DMS53 treated with DMSO at 0.1 percent for 48 hours (cell line): ENCODE data around the gene AKAP6.

Experiments used
- DNase-seq: peaks from one replicate; lab custom pipeline; 2025; ENCODE audit not compliant: unreplicated experiment; lab: John Stamatoyannopoulos, UW

Gene AKAP6

DNA sequence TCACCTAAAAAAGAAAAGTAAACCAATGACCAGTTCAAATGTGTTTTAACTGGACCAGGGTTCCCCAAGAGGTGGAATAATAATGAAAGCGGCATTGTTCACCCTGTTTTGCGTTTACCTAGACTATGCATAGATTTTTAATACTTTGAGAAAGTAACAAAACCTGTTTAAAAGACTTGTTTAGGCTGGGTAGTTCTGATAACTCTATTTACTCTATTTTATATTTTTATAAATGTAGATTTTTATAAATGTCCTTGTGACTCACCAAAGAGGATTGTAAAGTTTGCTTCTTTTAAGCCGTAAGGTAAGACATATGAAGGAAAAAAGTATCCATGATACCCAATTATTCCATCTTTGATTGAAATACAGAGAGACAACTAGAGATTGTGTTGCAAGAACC lies 321.6 kb downstream of the AKAP6 start:
- DNase-seq: no peak

DNA sequence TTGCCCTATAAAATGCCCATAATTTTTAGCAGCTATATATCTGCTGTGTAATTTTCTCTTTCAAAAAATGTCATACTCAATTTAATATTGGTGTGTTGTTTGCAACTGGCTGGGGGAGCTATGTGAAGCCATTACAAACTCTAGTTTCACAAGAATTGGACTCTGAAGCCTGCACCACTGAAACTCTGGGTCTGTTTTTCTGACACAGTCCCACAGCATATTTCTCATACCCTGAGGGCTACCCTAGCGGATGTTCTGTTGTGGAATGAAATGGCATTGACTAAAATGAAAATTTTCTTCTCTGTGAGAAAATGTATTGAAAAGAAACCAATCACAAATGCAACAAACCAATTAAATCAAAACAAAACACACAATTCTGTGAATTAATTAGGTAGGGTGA lies 325.0 kb downstream of the AKAP6 start:
- DNase-seq: no peak

DNA sequence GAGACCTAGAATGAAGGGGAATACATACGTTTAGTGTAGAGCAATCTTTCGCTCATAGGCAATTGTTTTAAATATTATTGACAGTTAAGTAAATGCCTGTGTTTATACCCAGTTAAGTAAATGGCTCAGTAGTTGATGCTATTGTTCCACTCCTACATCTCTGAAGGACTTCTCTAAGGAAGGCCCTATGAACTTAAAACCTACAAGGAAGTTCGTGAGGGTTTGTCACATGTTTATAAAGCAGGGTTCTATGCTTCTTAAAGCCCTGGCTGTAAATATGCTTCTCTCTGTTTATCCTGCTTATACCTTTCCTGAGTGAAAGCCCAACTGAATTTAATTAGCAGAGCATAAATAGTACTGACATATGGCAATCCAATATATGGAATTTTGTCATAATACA lies 327.5 kb downstream of the AKAP6 start:
- no peak for DNase-seq

DNA sequence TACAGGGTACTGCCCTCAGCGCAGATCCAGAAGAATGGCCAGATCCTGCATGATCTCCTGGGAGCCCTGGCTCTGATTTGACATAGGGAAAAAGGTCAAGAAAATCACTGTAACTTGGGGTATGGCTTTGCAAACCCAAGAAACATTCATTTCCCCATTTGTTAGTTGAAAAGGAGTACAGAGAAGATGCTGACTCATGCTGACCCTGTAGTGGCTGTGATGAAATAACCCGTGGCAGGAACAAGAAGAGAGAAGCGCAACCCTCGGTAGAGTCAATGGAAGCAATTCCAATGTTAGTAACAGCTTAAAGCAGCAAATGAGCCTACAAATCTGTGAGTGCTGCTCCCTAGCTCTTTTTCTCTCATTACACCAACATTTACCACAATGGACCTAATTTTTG lies 328.0 kb downstream of the AKAP6 start:
- no peak for DNase-seq

DNA sequence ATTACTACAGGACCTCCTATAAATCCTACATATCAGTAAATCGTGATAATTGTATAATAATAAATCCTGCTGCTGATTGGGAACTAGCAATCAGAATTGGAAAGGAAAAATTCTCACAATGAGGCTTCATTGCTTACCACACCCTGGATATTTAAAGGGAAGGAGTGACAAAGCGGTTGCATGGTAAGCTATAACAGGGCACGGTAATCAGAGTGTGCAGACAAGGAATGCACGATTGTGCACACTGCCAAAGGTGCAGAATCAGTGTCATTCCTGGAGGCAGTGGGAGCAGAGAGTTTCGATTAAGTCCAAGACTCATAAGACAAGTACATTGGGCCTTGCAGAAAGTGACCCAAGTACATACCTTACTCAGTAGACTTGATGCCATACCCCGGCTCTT lies 332.1 kb downstream of the AKAP6 start:
- no peak for DNase-seq

DNA sequence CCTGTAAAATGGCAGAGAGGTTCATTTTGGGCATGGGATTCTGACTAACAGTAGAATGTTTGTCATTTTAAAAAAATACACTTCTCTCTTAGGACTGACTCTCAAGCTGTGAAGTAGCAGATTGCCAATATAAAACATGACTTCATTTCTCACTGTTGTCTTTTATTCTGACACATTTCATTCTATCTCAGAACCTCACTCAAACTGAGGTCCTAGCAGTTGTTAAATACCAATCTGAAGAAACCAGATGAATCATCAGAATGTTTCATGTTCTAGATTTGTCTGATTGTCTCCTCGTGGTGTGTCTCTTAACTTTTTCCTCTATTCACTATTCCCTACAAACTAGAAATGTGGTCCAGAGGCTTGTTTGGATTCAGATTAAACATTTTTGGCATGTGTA lies 333.1 kb downstream of the AKAP6 start:
- DNase-seq: no peak

DNA sequence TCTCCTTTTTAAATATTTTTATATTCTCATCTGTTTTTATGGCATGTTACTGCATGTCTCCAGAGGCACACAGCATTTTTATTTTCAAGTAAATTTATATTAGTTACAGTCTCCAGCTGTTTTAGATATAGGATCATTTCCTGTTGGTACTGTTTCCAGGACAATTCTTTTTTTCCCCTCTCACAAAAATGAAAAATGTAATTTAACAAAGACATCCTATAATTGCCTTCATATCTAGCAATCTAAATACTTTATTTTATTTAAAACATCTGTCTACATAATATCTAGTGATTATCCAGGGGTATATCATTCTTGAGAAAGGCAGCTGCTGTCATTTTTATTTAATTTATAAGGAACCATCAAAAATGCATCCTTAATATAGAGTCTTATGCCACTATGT lies 337.2 kb downstream of the AKAP6 start:
- no peak for DNase-seq

DNA sequence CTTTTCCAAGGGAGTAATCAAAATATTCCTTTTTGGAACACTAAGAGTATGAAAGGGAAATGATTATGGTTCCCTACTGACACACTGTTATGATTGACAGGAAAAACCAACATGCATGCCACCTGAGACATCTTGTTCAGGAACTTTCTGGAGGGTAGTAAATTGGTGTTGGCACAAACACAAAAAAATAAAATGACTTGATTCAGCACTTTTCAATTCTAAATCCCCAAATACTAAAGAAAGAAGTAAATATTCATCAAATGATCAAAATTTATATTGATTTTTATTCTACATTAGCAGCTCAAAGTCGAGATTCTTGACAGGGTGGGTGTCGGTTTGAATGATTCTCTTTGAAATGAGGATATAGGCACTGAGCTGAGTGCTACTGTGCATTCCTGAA lies 338.2 kb downstream of the AKAP6 start:
- DNase-seq: no peak

DNA sequence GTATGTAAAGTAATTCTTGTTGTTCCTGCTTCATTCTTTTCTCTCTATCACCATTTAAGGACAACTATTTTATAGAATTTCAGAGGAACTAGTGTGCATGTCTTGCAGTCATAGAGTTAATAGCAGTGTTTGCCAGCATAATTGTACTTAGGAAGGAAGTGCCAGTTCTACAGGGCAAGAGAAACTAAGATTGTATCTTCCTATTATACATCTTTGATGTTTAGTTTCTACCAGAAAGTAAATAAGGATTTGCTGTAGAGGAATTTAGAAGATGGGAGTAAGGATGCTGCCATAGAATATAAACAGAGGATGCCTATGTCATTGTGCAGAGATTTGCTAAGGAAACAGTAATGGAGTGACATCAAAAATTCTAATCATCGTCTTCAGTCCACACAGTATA lies 338.7 kb downstream of the AKAP6 start:
- DNase-seq: no peak

DNA sequence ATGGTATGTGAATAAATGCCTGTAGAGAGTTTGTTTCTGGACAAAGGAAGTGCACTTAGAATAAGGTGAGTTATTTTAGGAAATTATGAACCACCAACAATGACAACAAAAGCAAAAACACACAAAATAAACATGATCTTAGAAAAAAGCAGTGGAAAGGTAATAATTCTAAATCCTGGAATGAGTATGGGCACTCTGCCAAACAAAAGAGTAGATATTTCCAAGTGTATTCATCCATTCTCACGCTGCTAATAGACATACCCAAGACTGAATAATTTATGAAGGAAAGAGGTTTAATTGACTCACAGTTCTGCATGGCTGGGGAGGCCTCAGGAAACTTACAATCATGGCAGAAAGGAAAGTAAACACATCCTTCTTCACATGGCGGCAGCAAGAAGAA lies 340.3 kb downstream of the AKAP6 start:
- DNase-seq: no peak

DNA sequence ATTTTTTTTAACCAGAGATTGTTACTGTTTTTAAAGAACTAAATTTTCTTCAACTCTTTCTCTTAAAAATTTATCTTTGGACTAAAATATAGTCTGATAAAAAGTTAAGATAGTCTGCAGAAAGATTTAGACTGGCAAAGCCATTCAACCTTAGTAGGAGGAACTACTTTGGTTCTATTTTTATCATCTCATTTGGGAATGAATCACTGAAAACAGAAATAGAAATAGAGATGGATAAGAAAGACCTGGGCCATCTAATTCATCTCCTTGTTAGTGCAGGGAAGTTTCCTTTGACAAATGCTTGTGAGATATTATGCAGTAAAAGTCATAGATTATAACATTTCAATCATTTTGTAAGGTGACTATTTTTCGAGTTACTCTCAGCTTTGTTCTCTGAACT lies 346.3 kb downstream of the AKAP6 start:
- no peak for DNase-seq

DNA sequence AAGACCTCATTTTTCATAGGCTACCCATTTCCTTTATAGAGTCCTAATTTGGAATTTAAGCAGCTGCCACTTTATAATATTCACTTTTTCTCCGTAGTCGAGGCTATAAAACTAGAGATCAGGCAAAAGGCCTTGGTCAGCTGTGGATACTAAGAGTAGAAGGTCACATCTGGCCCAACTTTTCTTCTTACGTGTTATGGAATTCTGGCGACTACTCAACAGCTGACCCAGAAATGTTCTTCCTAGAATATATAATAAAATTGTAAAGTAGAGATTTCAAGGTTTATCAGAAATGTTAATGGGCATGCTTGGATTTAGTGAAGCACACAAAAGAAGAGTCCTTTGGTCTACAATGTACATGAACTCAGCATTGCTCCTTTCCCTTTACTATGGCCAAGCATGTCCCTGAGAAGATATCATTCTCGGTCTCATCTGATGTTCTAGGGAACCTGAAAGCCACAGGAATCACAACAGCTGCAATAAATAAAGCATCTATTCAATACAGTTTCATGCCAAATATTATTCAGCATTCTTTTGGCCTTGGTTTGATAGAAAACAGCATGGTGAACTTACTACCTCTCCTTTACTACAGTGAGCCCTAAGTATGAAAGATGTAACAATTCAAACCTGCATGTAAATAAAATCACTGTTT lies 348.2 kb downstream of the AKAP6 start:
- DNase-seq: no peak

DNA sequence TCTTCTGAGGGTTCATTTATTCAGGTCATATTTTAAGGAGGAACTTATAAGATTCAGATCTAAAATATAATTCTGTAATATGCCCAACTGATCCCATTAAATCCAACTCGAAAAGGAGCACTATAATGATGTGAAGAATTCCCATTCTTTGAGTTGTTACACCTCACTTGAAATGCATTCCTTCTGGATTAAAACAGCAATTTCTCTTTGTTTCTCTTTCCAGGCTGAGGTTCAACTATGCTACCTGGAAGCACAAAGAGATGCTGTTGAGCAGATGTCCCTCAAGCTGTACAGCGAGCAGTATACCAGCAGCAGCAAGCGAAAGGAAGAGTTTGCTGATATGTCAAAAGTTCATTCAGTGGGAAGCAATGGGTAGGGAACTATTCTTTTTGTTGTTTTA lies 349.0 kb downstream of the AKAP6 start:
- DNase-seq: no peak

DNA sequence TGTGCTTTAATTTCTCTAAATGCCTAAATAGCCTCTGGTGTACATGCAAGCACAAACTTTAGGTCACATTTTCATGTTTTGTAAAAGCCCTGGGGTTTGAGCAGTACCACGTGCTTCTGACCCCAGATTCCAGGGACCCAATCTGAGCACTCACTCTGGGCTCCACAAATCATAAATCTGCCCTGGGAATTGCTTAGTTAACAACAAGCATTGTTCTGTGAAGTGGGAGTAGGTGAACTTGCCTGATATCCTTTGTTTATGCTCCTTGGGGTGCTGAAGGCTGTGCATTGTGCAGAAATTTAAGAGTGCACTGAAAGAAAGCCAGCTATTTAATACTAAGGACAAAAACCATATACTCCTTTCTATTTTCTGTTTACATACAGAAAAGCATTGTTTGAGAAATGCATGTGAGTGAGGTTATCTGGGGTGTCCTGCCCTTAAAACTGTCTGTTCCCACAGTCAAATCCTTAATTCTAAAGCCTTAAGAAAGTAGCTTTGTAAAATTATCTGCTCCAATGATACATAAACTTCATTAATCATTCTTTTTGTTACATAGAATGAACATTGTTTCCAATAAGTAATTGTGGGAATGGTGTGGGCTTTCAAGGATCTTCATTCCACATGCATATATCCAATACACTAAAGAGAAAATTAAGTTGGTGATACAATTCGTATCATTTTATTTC lies 351.0 kb downstream of the AKAP6 start:
- DNase-seq: no peak

DNA sequence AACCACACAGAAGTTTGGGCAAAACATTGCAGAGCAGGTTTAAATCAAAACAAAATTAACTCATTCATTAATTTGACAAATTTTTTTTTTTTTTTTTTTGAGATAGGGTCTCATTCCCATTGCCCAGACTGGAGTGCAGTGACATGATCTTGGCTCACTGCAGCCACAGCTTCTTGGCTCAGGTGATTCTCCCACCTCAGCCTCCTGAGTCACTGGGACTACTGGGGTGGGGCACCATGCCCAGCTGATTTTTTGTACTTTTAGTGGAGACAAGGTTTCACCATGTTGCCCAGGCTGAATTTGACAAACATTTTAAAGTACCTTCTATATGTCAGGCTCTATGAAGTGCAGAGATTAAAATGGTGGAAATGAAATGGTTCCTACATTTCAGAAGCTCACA lies 352.5 kb downstream of the AKAP6 start:
- no peak for DNase-seq

DNA sequence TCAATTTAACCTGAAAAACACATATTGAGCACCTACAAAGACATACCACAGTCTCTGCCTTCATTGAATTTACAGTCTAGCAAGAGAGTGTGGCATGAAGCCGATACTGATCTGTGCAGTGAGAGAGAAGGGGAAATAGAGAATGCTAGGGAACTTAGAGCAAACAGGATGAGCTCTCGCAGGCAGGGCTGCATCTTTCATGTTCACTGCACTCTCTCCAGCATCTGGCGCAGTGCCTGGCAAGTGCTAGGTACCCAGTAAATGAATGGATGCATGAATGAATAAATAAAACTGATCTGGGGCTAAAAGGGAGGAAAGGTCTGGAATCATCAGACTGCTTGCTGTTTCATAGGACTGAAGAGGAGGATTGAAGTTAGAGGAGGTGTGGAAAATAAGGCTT lies 353.1 kb downstream of the AKAP6 start:
- no peak for DNase-seq

DNA sequence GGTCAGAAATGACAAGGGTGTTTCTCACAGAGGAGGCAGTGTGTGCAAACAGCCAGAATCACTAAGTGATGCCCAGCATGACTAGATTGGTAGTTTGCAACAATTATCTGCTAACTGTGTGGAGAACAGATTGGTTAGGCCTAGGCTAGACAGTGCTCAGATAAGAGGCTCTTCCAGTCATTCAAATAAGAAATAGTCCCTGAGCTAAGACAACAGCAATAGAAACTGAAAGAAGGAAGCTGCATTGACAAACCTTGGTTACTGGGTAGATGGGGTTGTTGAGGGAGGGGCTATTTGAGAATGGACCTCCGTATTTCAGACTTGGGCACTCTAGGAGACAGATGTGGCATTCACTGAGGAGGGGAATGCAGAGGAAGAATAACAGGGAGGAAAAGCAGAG lies 354.6 kb downstream of the AKAP6 start:
- DNase-seq: no peak

DNA sequence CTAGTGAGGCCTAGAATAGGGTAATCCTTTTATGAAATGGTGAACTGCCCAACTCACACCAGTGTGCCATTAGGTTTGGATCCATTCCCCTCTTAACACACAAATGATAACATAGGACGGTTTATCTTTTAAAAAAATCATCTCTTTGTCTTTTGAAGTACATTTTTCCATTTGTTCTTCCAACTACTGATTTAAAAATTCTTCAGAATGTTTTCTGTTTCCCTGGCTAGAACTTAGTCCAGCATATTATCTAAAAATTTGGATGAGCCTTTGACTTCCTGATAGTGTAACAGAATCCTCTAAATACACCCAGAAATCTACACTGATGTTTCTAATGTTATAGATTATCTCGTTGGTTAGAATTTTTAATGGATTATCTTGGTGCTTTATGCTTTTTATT lies 359.8 kb downstream of the AKAP6 start:
- no peak for DNase-seq

DNA sequence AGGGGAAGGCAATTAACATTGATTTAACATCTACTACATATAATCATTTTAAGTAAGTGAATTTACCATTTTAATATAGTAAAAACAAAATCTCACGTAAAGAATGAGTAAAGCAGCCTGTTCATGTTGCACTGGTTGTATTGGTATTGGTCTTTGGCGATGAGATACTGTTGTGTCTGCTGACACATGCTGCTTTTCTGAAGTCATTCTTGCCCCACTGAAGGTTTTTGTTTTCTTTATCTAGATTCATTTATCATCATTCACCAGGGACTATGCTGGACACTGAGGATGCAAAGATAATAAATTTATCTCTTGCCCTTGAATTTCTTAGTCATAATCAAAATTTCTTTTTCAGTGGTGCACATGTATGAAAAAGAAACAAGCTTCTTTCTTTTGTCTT lies 363.3 kb downstream of the AKAP6 start:
- DNase-seq: no peak

DNA sequence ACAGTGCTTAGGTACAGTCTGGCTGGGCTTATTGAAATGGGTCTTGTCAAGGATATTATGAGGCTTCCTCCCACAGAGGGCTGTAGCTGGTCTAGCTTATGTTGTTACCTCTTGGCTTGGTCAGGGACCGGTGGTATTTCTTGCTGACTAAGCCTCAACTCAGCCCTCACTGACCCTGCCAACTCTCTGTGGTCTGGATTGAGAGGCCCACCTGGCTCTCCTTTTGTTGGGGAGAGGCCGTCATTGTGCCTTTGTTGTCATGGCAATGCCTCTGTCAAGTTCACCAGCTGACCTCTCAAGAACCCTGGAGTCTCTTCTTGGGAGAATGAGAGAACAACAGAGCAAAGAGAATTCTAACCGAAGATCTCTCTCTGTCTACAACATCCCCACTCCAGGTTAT lies 364.0 kb downstream of the AKAP6 start:
- no peak for DNase-seq

DNA sequence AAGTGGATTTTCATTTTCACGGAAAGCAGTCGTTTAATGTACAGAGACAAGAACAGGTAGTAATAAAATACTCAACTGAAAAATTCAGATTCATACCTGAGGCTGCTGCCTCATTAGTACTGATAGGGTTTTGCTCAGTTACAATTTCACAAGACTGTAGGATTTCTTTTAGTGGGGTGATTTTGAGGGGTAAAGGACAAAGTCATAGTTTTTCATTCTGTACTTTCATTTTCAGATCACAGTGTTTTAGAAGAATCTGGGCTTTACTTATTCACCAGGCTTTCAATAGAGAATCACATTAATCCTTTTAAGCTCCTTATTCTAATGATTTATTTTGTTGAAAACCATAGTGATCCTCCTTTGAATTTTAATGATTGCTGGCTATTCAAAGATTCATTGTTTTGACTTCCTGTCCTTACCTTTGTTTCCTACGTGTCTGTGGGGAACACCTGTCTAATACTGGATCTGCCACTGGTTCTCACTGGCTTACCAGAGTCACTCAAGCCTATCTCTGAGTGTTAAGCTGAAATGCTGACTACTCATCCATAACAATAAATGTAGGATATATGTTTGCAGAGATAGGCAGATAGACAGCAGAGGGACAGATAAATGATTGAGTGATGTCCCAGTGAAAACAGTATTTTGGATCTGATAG lies 365.8 kb downstream of the AKAP6 start:
- peak; percentile 69 for DNase-seq

DNA sequence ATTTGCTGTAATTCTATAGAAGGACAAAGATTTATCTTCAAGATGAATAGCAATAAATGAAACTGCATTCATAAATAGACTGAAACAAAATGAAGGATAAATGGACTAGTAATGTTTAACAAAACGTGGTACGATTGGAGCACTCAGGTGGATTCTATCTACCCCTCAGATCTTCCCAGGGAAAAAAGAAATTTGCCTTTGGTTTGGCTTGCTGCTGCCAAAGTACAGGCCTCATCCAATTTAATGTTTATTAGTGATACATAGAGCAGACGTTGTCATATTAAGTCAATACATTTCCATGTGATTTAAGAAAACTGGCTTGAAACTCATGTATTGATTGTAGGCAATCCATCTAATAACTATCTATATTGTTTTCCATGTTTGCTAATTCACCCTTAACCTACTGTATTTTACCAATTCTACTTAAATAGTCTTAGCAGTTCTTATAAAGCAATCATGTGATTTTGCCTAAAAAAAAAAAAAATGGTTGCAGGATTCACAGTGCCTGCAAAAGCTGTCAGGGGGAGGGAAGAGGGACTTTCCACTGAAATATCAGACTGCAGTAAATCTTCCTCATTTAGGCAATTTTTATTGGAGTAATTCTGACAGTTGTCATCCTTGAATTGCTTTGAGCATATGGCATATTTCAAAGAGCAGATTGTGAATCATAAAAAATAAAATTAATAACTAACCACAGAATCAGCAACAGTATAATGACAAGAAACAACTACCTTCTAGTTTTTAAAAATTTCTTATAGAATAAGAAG lies 367.4 kb downstream of the AKAP6 start:
- DNase-seq: no peak
